ENCODE measurements around the gene SHBG. TPM values are rescaled to one million over a fixed set of nuclear protein-coding genes. Genes with fewer than 3 reads are reported as not detected.

SHBG gene, protein sequence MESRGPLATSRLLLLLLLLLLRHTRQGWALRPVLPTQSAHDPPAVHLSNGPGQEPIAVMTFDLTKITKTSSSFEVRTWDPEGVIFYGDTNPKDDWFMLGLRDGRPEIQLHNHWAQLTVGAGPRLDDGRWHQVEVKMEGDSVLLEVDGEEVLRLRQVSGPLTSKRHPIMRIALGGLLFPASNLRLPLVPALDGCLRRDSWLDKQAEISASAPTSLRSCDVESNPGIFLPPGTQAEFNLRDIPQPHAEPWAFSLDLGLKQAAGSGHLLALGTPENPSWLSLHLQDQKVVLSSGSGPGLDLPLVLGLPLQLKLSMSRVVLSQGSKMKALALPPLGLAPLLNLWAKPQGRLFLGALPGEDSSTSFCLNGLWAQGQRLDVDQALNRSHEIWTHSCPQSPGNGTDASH
- 0.74 TPM for total RNA-seq
- long read RNA-seq, partial matches to known transcripts, result 0 of 2 reads
- long read RNA-seq, other reads (novel, unspliced or antisense), result 2 of 2 reads

DNA sequence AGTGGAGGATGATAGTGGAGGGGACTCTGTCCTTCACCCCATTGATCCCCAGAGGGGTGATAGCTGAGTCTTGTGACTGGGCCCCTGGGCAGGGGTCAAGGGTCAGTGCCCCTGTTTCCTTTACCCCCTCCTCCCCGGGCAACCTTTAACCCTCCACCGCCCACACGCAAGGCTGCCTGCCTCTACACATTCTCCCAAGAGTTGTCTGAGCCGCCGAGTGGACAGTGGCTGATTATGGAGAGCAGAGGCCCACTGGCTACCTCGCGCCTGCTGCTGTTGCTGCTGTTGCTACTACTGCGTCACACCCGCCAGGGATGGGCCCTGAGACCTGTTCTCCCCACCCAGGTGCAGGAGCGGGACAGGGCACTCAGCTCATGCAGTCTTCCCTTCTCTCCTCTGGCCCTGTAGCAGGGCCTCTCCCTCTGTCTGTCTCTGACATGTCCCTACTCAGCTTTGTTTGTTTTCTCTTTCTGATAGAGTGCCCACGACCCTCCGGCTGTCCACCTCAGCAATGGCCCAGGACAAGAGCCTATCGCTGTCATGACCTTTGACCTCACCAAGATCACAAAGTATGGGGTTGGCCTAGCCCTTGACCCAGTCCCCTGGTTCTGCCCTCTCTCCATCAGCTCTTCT is at the start of gene SHBG:
SHBG (plus strand) TSS at position 197 of the 633 bp plus-strand sequence; CDS start at position 235, 38 bp downstream.
- intact Hi-C loops (cut with micrococcal nuclease), result loop anchor here (5.0 kb wide), 1 partner anchor 57 kb away; the partner anchor contains the start of genes TP53 and WRAP53

DNA sequence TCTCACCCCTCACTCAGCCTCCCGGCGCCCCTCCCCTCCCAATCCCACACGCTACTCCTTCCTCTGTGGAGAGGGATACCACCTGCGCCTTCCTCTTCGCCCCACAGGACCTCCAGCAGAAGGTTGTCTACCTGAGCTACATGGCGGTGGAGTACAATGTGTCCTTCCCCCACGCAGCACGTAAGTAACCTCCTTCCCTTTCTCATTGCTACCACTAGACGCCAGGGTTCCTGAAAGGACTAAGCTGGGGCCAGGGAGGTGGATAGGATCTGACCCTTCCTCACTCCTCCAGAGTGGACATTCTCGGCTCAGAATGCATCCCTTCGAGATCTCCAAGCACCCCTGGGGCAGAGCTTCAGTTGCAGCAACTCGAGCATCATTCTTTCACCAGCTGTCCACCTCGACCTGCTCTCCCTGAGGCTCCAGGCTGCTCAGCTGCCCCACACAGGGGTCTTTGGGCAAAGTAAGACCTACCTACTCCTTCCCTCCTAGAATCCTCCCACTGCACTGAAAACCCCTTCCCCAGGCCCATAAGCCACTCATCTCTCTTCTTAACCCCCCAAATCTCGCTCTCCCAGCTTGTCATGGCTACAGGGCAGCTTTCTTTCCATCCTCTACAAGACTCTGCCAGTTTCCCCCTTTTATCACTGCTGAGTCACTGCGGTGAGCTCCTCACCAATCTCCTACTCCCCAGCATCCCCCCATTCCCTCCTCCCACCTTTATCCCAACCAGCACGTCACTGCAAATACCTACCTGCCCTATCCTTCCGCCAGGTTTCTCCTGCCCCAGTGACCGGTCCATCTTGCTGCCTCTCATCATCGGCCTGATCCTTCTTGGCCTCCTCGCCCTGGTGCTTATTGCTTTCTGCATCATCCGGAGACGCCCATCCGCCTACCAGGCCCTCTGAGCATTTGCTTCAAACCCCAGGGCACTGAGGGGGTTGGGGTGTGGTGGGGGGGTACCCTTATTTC is 49.0 kb upstream of the SHBG start:
- H3K27ac ChIP-seq (replicated peaks), result peak overlapping the region; percentile 96
- no peaks in the 10 kb centered on the region for H3K9me3 ChIP-seq (replicated peaks)
- TF ChIP-seq CTCF (IDR thresholded peaks at IDR 0.05; ENCODE audit: borderline replicate concordance), result no peak
- no peak for DNase-seq
- peaks cover 87% of the 10 kb centered on the region for H3K4me1 ChIP-seq
- peak overlapping the region; percentile 76 for H3K4me3 ChIP-seq
- peaks cover 36% of the 10 kb centered on the region for H3K36me3 ChIP-seq
- no peaks in the 10 kb centered on the region for H3K27me3 ChIP-seq (ENCODE audit: low read depth)
- intact Hi-C loops (cut with micrococcal nuclease), result no loop called here

More for the DNA sequence above, at the start of gene SHBG:
- Histone ChIP-seq H3K27me3 (ENCODE audit: low read depth) (no peaks in the 10 kb centered on the region), H3K27ac (replicated peaks) (no peak within 1 kb of the TSS), H3K4me3 (no peak within 1 kb of the TSS), H3K36me3 (peaks cover 9% of the 10 kb centered on the region), H3K9me3 (replicated peaks) (no peaks in the 10 kb centered on the region), H3K4me1 (peaks cover 27% of the 10 kb centered on the region)
- DNase-seq, result no peak
- no peak for TF ChIP-seq CTCF (IDR thresholded peaks at IDR 0.05; ENCODE audit: borderline replicate concordance)

DNA sequence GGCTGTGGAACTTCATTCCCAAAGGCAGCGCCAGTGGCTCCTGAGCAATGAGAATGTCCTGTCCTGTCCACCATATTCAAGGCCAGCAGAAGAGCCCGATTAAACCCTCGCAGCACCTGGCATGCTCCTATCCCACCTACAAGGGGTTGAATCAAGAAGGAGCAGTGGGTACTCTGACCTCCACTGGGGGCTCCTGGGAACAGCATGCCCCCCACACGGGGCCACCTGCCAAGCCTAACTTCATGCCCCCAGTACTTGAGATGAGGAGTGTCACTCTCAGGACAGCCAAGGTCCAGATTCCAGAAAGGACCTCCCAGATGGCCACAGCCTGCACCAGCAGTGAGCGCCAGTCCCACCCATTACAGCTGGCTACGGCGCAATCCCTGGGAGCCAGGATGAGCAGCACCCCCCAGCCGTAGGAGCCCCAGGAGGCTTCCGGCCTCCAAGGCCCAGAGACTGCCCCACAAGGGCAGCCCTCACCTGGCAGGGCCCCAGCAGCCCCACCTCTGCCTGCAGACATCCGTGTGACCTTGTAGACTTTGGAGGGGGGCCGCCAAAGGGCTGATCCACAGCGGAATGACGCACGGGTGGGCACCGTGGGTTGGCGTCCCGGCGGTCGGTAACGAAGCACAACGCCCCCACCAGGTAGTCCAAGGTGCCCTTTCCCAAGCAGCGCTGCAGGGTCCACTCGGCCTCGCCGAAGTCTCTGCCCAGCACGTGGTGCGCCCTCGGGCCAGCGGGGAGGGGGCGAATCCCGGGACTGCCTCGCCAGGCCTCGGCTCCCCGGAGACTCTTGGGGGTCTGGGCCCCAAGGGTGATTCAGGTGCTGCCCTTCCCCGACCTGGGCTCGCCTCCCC is 47.3 kb upstream of the SHBG start:
- peaks cover 77% of the 10 kb centered on the region for H3K4me1 ChIP-seq
- no peaks in the 10 kb centered on the region for H3K27me3 ChIP-seq (ENCODE audit: low read depth)
- H3K27ac ChIP-seq (replicated peaks), result peak overlapping the region; percentile 96
- peaks cover 25% of the 10 kb centered on the region for H3K36me3 ChIP-seq
- H3K9me3 ChIP-seq (replicated peaks), result no peaks in the 10 kb centered on the region
- DNase-seq, result no peak
- intact Hi-C loops (cut with micrococcal nuclease), result no loop called here
- peak overlapping the region; percentile 76 for H3K4me3 ChIP-seq
- no peak for TF ChIP-seq CTCF (IDR thresholded peaks at IDR 0.05; ENCODE audit: borderline replicate concordance)

DNA sequence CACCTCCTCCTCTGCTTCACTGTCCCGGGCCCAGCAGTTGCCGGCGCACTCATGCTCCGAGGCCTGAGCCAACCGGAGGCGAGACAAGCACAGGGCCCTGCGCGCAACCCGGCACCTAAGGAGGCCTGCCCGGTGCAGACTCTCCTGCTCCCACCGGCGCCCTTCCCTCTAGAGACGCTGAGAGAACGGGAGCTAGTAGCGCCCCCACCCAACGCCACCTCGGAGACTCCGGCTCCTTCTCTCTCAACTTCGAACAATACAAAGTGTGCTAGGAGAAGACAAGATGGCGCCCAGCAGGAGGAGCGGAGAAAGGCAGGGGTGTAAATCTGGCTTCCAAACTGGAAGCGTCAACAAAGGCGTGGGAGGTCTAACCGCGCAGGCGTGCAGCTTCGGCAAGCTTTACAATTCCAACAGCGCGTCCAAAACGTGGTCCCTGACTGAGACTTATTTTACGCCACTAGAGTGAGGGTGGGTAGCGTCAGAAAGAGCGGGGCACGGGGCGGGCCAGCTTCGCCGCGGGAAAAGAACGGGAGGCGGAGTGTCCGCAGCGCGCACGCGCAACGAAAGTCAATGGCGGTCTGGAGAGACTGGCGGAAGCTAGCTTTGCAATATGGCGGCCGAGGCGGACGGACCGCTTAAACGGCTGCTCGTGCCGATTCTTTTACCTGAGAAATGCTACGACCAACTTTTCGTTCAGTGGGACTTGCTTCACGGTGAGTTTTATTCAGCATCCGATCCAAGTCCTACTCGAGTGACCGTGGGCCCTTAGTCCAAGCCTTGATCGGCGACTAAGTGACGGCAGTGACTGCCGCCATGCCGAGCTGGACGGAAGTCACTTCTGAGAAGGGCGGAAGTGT is 46.5 kb upstream of the SHBG start, which contains the start of gene MPDU1:
MPDU1 (plus strand) TSS at position 600 of the 857 bp plus-strand sequence; CDS start at position 611, 11 bp downstream.
- Histone ChIP-seq H3K27me3 (ENCODE audit: low read depth) (no peaks in the 10 kb centered on the region), H3K27ac (replicated peaks) (peak within 1 kb of the TSS; percentile 96), H3K4me3 (peak within 1 kb of the TSS; percentile 76), H3K9me3 (replicated peaks) (no peaks in the 10 kb centered on the region), H3K4me1 (peaks cover 80% of the 10 kb centered on the region), H3K36me3 (peaks cover 19% of the 10 kb centered on the region)
- TF ChIP-seq CTCF (IDR thresholded peaks at IDR 0.05; ENCODE audit: borderline replicate concordance), result no peak
- intact Hi-C loops (cut with micrococcal nuclease), result no loop called here
- DNase-seq, result peak; percentile 96

Measured in left ventricle myocardium inferior (tissue), 1 donor.